ENCODE results near the gene SLC25A42. TPM values are rescaled to one million over a fixed set of nuclear protein-coding genes. Genes with fewer than 3 reads are reported as not detected.
"Not testable (repeated sequence)": the region's sequence is repeated elsewhere in the genome, so short reads cannot be mapped to it uniquely, and the experiment has no call there.

SLC25A42 gene
- total RNA-seq, 1 donor from 2014 or later = 27.2 TPM

- intact Hi-C loops (cut with DNase I) = no loop called here
- ATAC-seq (ENCODE audit: poor library complexity) (peak; percentile 83), DNase-seq (peak; percentile 88)
Observed at GRCh38 chr19:19145684-19146608, 82.2 kb downstream of the SLC25A42 start.

DNA sequence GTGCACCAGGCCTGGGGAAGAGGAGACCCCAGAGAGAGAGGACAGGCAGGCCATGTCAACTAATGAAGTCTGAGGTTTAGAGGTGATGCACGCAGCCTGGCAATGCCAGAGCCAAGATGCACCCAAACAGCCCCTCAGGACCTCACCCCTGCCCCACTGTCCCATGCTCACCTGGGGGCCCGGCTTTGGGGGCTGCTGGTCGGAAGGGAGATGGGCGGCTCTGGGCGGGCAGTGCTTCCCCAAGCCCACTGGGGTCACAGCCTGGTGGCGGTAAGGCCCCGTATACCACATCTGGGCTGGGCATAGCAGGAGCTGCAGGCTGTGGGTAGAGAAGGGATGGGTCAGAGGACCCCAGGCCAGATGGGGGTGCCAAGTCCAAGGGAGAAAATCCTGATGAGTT is 83.1 kb downstream of the SLC25A42 start:
- ATAC-seq (ENCODE audit: poor library complexity) (no peak), DNase-seq (no peak)
- intact Hi-C loops (cut with DNase I) = no loop called here

DNA sequence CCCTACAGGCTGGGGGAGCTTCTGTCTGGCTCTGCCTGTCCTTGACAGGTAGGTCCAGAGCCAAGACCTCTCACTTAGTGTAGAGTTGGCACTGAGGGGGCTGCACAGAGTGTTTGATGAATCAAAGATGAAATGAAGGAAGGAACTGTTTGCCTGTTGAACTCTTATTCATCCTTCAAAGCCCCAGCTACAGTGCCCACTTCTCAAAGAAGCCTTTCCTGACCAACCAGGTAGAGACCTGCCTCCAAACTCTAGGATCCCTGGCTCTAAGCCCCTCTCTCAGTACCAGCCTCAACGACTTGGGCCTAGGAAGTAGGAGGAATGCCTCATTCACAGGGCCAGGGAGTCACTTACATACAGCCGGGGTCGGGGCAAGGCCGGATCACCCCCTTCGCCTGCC is 83.5 kb downstream of the SLC25A42 start:
- DNase-seq (no peak), ATAC-seq (ENCODE audit: poor library complexity) (no peak)
- intact Hi-C loops (cut with DNase I) = no loop called here

DNA sequence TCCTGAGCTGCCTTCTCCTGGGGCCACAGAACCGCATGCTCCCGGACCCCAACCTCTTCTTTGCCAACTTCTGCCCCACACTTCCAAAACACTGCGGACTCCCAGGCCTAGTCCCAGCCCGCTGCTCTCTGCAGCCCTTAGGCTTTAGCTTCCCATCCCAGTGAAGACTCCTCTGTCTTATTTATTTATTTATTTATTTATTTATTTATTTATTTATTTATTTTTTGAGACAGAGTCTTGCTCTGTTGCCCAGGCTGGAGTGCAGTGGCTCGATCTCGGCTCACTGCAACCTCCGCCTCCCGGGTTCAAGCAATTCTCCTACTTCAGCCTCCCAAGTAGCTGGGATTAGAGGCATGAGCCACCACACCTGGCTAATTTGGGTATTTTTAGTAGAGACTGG is 84.7 kb downstream of the SLC25A42 start:
- intact Hi-C loops (cut with DNase I); ATAC-seq (ENCODE audit: poor library complexity); DNase-seq: not testable (repeated sequence)

GRCh38 chr19:19149435-19149834 is 85.6 kb downstream of the SLC25A42 start:
- no peak for ATAC-seq (ENCODE audit: poor library complexity)
- DNase-seq = no peak
- intact Hi-C loops (cut with DNase I) = no loop called here

DNA sequence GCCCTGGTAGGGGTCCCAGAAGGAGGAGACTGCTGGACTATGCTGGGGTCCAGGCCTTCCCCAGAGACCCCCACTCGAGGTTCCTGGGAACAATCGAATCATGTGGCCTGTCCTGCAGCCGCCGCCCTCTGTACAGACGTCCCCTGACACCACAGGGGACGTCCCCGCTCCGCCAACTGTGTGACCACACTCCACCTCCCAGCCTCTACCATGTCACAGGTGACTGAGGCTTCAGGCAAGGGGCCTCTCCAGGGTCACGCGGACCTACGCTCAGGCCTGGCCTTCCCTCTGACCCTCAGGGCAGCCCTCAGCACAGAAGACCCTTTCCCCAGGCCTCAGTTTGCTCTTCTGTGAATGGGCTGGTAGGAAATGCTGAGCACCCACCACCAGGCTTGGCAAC is 87.6 kb downstream of the SLC25A42 start:
- DNase-seq (no peak), ATAC-seq (ENCODE audit: poor library complexity) (no peak)
- intact Hi-C loops (cut with DNase I) = no loop called here

DNA sequence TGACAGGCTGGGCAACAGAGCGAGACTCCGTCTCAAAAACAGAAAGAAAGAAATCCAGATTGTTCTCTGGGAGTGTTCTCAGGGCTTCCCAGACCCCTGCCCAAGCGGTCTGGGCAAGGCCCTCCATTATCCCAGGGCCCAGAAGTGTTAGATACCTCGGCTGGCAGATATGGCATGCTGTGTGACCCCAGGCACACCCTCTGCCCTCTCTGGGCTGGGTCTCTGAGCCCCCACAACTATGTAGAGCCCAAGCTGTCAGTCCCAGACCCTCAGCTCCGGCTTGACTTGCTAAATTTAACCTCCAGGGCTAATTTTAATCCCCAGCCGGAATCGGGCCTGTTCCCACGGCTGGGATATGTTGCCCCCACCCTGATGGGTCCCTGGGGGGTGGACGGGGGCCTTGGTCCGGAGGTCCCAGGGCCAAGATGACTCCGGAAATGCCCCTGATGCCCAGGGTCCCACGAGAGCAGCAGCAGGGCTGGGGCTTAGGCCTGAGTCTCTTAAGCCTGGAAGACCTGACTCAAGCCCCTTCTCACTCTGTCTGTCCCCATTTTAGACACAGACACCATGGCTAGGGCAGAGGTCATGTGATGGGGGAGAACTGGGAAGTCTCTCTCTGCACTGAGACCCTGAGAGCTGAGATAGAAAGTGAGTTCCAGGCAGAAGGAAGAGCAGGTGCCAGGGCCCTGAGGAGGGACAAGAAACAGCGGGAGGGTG is 89.0 kb downstream of the SLC25A42 start:
- intact Hi-C loops (cut with DNase I) = no loop called here
- ATAC-seq (ENCODE audit: poor library complexity) (no peak), DNase-seq (no peak)

GRCh38 chr19:19154768-19155494 is 91.1 kb downstream of the SLC25A42 start:
- DNase-seq (no peak), ATAC-seq (ENCODE audit: poor library complexity) (no peak)
- intact Hi-C loops (cut with DNase I) = no loop called here

- no peak for DNase-seq
- intact Hi-C loops (cut with DNase I) = no loop called here
- no peak for ATAC-seq (ENCODE audit: poor library complexity)
Observed at GRCh38 chr19:19155495-19156219, 91.9 kb downstream of the SLC25A42 start.

- intact Hi-C loops (cut with DNase I) = no loop called here
- ATAC-seq (ENCODE audit: poor library complexity) = no peak
Observed at GRCh38 chr19:19157808-19158207, 94.0 kb downstream of the SLC25A42 start.

DNA sequence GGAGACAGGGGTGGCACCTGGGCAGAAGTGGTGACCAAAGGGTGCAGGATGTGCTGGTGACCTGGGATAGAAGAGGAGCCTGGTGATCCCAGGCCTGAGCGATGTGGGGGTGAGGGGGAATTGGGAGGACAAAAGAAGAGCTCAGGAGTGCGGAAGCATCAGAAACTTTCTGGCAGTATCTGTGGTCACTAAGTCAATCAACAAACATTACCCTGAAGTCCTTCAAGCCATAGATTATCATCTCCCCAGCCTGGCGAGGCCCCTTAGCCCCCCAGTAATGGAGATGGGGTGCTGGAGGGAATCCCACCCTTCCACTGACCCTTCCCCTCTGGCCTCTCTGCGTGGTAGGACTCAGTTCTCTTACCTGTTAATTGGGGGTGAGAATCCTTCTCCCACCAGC is 95.7 kb downstream of the SLC25A42 start:
- ATAC-seq (ENCODE audit: poor library complexity) (no peak), DNase-seq (no peak)
- intact Hi-C loops (cut with DNase I) = no loop called here

More at GRCh38 chr19:19157808-19158207, 94.0 kb downstream of the SLC25A42 start:
- no peak for DNase-seq

- intact Hi-C loops (cut with DNase I) = no loop called here
- no peak for ATAC-seq (ENCODE audit: poor library complexity)
- DNase-seq = no peak
Observed at GRCh38 chr19:19160461-19161035, 96.8 kb downstream of the SLC25A42 start.

GRCh38 chr19:19162495-19162894 is 98.7 kb downstream of the SLC25A42 start:
- DNase-seq (no peak), ATAC-seq (ENCODE audit: poor library complexity) (no peak)
- intact Hi-C loops (cut with DNase I) = no loop called here

Other genes with a start within 250 kb of the SLC25A42 start
- 34.2 TPM for gene UPF1, start 232.0 kb upstream of the SLC25A42 start, total RNA-seq
- gene CERS1, start 167.8 kb upstream of the SLC25A42 start, total RNA-seq = 0.24 TPM
- gene COPE, start 144.6 kb upstream of the SLC25A42 start, total RNA-seq = 121 TPM
- 19.2 TPM for gene DDX49, start 144.3 kb upstream of the SLC25A42 start, total RNA-seq
- 9.9 TPM for gene HOMER3, start 122.8 kb upstream of the SLC25A42 start, total RNA-seq
- 58.8 TPM for gene SUGP2, start 30.5 kb upstream of the SLC25A42 start, total RNA-seq
- gene ARMC6, start 30.4 kb upstream of the SLC25A42 start, total RNA-seq = 15.1 TPM
- 23.0 TPM for gene TMEM161A, start 74.5 kb downstream of the SLC25A42 start, total RNA-seq
- gene MEF2B, start 106.3 kb downstream of the SLC25A42 start, total RNA-seq = 0.83 TPM
- gene BORCS8, start 128.2 kb downstream of the SLC25A42 start, total RNA-seq = 21.0 TPM
- gene RFXANK, start 128.3 kb downstream of the SLC25A42 start, total RNA-seq = 33.9 TPM
- 5.9 TPM for gene NR2C2AP, start 139.4 kb downstream of the SLC25A42 start, total RNA-seq
- gene NCAN, start 148.0 kb downstream of the SLC25A42 start, total RNA-seq = not detected
- gene TM6SF2, start 209.3 kb downstream of the SLC25A42 start, total RNA-seq = 0.32 TPM

Measured in Right ventricle myocardium superior (tissue), 1 donor.